GM10248 (cell line): ENCODE measurements around the gene ALDH3A1.

Source experiments
- CTCF ChIA-PET: fragments of 300-600 bp; sonication (Branson Sonifier 250); formaldehyde crosslinking; extraction: SDS; loops from one replicate; lab custom pipeline; 2021; ENCODE audit warnings: antibody characterized with exemption; lab: Yijun Ruan, JAX
- POLR2A ChIA-PET: fragments of 350-650 bp; sonication (Branson Sonifier 250); formaldehyde crosslinking; extraction: SDS; loops from one replicate; lab custom pipeline; 2020; ENCODE audit warnings: antibody characterized with exemption; lab: Yijun Ruan, JAX
- DNase-seq: peaks from one replicate; pipeline ENCODE4 v3.0.0; 2012; ENCODE audit errors: extremely low spot score
- TF ChIP-seq, protein P1 (sequence below): IDR thresholded peaks from 2 replicates; pipeline ENCODE4 v1.5.1; 2012; ENCODE audit warnings: mild to moderate bottlenecking, low read depth; ENCODE audit errors: extremely low read depth, missing control alignments, control extremely low read depth

The ALDH3A1 gene

GRCh38 chr17:19706791-19707727 lies 41.0 kb downstream of the ALDH3A1 start:
- ChIA-PET CTCF (interaction anchor here (1.1 to 1.2 kb wide), 2 partner anchors 12 to 33 kb away, joined by 3 read pairs; no protein-coding TSS in a partner anchor), POLR2A (no interaction called here)
- TF ChIP-seq, protein P1, sequence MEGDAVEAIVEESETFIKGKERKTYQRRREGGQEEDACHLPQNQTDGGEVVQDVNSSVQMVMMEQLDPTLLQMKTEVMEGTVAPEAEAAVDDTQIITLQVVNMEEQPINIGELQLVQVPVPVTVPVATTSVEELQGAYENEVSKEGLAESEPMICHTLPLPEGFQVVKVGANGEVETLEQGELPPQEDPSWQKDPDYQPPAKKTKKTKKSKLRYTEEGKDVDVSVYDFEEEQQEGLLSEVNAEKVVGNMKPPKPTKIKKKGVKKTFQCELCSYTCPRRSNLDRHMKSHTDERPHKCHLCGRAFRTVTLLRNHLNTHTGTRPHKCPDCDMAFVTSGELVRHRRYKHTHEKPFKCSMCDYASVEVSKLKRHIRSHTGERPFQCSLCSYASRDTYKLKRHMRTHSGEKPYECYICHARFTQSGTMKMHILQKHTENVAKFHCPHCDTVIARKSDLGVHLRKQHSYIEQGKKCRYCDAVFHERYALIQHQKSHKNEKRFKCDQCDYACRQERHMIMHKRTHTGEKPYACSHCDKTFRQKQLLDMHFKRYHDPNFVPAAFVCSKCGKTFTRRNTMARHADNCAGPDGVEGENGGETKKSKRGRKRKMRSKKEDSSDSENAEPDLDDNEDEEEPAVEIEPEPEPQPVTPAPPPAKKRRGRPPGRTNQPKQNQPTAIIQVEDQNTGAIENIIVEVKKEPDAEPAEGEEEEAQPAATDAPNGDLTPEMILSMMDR = no peak
- no peak for DNase-seq

GRCh38 chr17:19705771-19706770 lies 42.0 kb downstream of the ALDH3A1 start:
- no peak for DNase-seq
- ChIA-PET CTCF (interaction anchor here (1.1 kb wide), 1 partner anchor 32 kb away, joined by 3 read pairs; no protein-coding TSS in a partner anchor), POLR2A (no interaction called here)
- TF ChIP-seq, protein P1 = no peak

DNA sequence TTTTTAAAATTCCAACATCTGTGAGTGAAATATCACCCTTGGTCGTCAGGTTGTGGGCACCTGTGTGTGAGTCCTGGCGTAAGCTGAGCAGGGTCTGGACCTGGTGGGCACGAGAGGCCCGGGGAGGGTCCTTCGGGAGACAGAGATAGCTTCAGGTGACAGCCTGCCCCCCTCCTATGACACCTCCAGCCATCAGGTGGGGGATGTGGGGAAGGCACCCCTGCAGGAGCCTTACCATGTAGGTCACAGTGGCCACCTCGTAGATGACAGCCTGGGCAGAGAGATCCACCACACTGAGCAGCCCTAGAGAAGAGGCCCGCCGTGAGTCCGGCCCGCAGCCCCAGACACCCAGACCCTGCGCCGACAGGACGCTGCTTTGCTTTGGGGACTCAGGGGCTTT lies 42.9 kb downstream of the ALDH3A1 start:
- DNase-seq = no peak
- ChIA-PET POLR2A (no interaction called here), CTCF (no interaction called here)
- TF ChIP-seq, protein P1 = no peak

GRCh38 chr17:19703828-19704613 lies 44.1 kb downstream of the ALDH3A1 start:
- TF ChIP-seq, protein P1 = no peak
- POLR2A ChIA-PET = no interaction called here
- DNase-seq = no peak
- CTCF ChIA-PET = interaction anchor here (1.8 kb wide), 1 partner anchor 24 kb away, joined by 4 read pairs; no protein-coding TSS in a partner anchor

DNA sequence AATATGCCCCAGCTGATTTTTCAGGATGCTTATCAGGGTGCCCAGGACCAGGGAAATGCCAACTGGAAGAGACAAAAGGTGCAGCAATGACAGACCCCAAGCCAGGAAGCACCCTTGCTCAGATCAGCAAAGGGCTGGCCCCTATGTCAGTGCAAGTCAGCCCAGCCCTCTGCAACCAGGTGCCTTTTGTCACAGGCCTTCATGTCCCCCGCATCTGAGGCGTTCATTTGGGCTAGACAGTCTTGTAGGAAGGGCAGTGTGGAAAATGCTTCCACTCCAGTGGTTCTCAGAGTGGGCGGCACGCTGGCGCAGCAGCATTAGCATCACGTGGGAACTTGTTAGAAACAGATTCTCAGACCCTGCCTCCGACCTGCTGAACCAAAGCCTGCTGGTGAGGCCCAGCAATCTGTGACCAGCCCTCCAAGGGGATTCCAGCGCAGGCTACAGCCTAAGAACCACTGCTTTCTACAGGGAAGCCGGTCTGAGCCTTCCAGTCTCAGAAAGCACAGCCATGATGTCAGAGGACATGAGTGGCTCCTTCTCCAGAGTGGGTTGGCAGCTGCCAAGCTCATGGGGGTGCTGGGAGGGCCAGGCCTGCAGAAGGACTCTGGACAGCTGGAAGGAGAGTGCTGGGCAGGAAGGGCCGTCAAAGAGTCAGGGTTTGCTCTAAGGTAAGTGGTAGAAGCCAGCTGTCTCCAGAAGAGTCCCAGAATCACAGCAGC lies 44.8 kb downstream of the ALDH3A1 start:
- ChIA-PET CTCF (interaction anchor here (1.8 kb wide), 2 partner anchors 8 to 25 kb away, joined by 4 read pairs; no protein-coding TSS in a partner anchor), POLR2A (no interaction called here)
- TF ChIP-seq, protein P1 = no peak
- DNase-seq = no peak
